PC-3 (cell line): ENCODE results near the gene RIMKLA. TPM values are rescaled to one million over a fixed set of nuclear protein-coding genes. Genes with fewer than 3 reads are reported as not detected.

Source experiments
- ATAC-seq: fragments of 200-7000 bp; cut with Tn5 transposase; 2 replicates; pipeline ENCODE4 v1.9.1; 2020; ENCODE audit warnings: mild to moderate bottlenecking, moderate library complexity
- BruUV-seq: library from RNA; stranded (reverse); fragments of 400-500 nt; replicated peaks from 2 replicates; lab custom pipeline; 2021; lab: Mats Ljungman, UMichigan
- CTCF ChIA-PET: fragments of 300-600 bp; sonication (Branson Sonifier 250); formaldehyde crosslinking; loops from one replicate; lab custom pipeline; 2022; ENCODE audit warnings: antibody characterized with exemption; lab: Charles Lee
- POLR2A ChIA-PET: fragments of 300-600 bp; sonication (Branson Sonifier 250); formaldehyde crosslinking; loops from one replicate; lab custom pipeline; 2022; ENCODE audit warnings: antibody characterized with exemption; ENCODE audit not compliant: unreplicated experiment; lab: Charles Lee
- DNase-seq: peaks from one replicate; pipeline ENCODE4 v3.0.0-alpha.2; 2015
- H2AFZ ChIP-seq: fragments of 300-600 bp; sonication (generic); 2 replicates; pipeline ENCODE4 v1.6.0; 2016; ENCODE audit warnings: antibody characterized with exemption, low read length
- H3F3A ChIP-seq: fragments of 300-600 bp; sonication (generic); one replicate; pipeline ENCODE4 v1.6.0; 2017; ENCODE audit warnings: antibody characterized with exemption, low read length, control low read depth, mild to moderate bottlenecking; ENCODE audit not compliant: unreplicated experiment
- H3K27ac ChIP-seq: fragments of 300-600 bp; sonication (generic); 2 replicates; pipeline ENCODE4 v1.5.1; 2016; ENCODE audit warnings: mild to moderate bottlenecking, low read length
- H3K27me3 ChIP-seq: fragments of 300-600 bp; sonication (generic); 2 replicates; pipeline ENCODE4 v1.6.1; 2016; ENCODE audit warnings: low read length, mixed read lengths
- H3K36me3 ChIP-seq: fragments of 300-600 bp; sonication (generic); 2 replicates; pipeline ENCODE4 v1.6.1; 2016; ENCODE audit warnings: low read depth, mixed run types, low read length, mixed read lengths
- H3K4me1 ChIP-seq: fragments of 300-600 bp; sonication (generic); 2 replicates; pipeline ENCODE4 v1.5.1; 2016; ENCODE audit warnings: low read length; ENCODE audit not compliant: insufficient read depth
- H3K4me2 ChIP-seq: fragments of 300-600 bp; sonication (generic); 2 replicates; pipeline ENCODE4 v1.6.0; 2016; ENCODE audit warnings: low read length
- H3K4me3 ChIP-seq: fragments of 300-600 bp; sonication (generic); 2 replicates; pipeline ENCODE4 v1.5.1; 2016; ENCODE audit warnings: mild to moderate bottlenecking, low read length, mixed read lengths
- H3K79me2 ChIP-seq: fragments of 300-600 bp; sonication (generic); 2 replicates; pipeline ENCODE4 v1.6.1; 2017; ENCODE audit warnings: low read length, mixed read lengths
- H3K9ac ChIP-seq: fragments of 300-600 bp; sonication (generic); 2 replicates; pipeline ENCODE4 v1.6.0; 2016; ENCODE audit warnings: mild to moderate bottlenecking, low read length
- H3K9me2 ChIP-seq: fragments of 300-600 bp; sonication (generic); replicated peaks from 2 replicates; pipeline ENCODE4 v1.6.1; 2016; ENCODE audit warnings: mixed run types, low read length, mixed read lengths
- H3K9me3 ChIP-seq: fragments of 300-600 bp; sonication (generic); 2 replicates; pipeline ENCODE4 v1.6.1; 2016; ENCODE audit warnings: low read length, mixed read lengths
- H4K20me1 ChIP-seq: fragments of 300-600 bp; sonication (generic); 2 replicates; pipeline ENCODE4 v1.6.1; 2016; ENCODE audit warnings: low read length, mixed read lengths
- EZH2 ChIP-seq: fragments of 300-600 bp; sonication (generic); IDR thresholded peaks from one replicate; pipeline ENCODE4 v1.6.1; 2017; ENCODE audit warnings: antibody characterized with exemption, mild to moderate bottlenecking, low read length; ENCODE audit not compliant: unreplicated experiment
- EZH2phosphoT487 ChIP-seq: fragments of 300-600 bp; sonication (generic); IDR thresholded peaks from 2 replicates; pipeline ENCODE4 v1.6.1; 2018; ENCODE audit warnings: mild to moderate bottlenecking, antibody characterized with exemption, low read length, borderline replicate concordance
- intact Hi-C: fragments of 100-400 bp; cut with micrococcal nuclease; formaldehyde crosslinking; loops from 2 replicates; pipeline ENCODE4 v1.9.0; 2023
- total RNA-seq: library from RNA; depleted of rRNA; stranded (reverse); fragments of >200 nt; gene quantifications from 2 replicates; pipeline ENCODE4 v1.2.3, GENCODE V29; 2014
- TF ChIP-seq, protein P1 (sequence below): fragments of 300-600 bp; sonication (generic); conservative IDR thresholded peaks from 2 replicates; pipeline ENCODE4 v1.5.1; 2017; ENCODE audit warnings: antibody characterized with exemption, low read depth, mild to moderate bottlenecking, low read length

The RIMKLA gene
- total RNA-seq, 1 experiment from 2014 or later = 4.5 TPM

DNA sequence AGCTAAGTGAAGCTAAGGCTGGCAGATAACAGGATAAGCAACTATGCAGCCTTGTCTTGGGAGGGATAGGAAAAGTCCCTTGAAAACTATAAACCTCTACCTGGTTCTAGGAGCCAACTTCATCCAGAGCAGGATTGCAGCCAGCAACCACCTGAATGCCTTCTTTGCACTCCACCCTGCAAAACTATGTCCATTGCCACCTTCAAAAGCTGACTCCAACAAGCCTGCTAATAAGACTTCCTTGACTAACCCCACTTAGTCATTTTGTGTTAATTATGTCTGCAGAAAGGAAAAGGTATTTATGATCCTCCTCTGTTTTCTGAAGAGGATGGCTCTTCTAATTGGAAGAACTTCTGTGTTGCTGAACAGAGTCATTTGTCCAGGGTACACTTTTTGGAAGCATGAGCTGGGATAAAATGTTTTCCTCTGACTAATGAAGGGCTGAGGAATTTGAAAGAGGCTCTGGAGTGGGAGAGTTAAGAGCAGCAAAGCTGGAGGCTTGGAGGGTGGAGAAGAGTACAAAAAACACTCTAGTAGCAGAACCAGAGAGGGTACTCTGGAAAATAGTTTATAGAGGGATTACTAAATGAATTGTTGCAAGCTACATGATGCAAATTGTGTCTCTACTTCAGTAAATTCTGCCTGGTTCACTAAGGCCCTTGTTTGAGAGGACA lies 9.6 kb upstream of the RIMKLA start:
- no peaks in the 10 kb centered on the region for H3F3A ChIP-seq
- no peak overlapping the region for H3K9ac ChIP-seq
- no peaks in the 10 kb centered on the region for H3K79me2 ChIP-seq
- H3K9me3 ChIP-seq = no peaks in the 10 kb centered on the region
- ChIA-PET CTCF (no interaction called here), POLR2A (interaction anchor here (0.5 kb wide), 1 partner anchor 14 kb away, joined by 3 read pairs; no protein-coding TSS in a partner anchor)
- no peak overlapping the region for H3K27ac ChIP-seq
- DNase-seq (no peak), ATAC-seq (no peak)
- intact Hi-C loops = no loop called here
- H3K4me2 ChIP-seq = no peak overlapping the region
- H3K36me3 ChIP-seq = no peaks in the 10 kb centered on the region
- no peak overlapping the region for H2AFZ ChIP-seq
- H3K27me3 ChIP-seq = no peaks in the 10 kb centered on the region; the same call in 1 of the 2 replicates
- H3K4me3 ChIP-seq = no peak overlapping the region
- no peaks in the 10 kb centered on the region for H4K20me1 ChIP-seq
- no TSS peak for BruUV-seq
- H3K9me2 ChIP-seq = no peaks in the 10 kb centered on the region
- TF ChIP-seq EZH2phosphoT487 (no peak), EZH2 (no peak)
- TF ChIP-seq, protein P1, sequence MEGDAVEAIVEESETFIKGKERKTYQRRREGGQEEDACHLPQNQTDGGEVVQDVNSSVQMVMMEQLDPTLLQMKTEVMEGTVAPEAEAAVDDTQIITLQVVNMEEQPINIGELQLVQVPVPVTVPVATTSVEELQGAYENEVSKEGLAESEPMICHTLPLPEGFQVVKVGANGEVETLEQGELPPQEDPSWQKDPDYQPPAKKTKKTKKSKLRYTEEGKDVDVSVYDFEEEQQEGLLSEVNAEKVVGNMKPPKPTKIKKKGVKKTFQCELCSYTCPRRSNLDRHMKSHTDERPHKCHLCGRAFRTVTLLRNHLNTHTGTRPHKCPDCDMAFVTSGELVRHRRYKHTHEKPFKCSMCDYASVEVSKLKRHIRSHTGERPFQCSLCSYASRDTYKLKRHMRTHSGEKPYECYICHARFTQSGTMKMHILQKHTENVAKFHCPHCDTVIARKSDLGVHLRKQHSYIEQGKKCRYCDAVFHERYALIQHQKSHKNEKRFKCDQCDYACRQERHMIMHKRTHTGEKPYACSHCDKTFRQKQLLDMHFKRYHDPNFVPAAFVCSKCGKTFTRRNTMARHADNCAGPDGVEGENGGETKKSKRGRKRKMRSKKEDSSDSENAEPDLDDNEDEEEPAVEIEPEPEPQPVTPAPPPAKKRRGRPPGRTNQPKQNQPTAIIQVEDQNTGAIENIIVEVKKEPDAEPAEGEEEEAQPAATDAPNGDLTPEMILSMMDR = no peak
- no peaks in the 10 kb centered on the region for H3K4me1 ChIP-seq

DNA sequence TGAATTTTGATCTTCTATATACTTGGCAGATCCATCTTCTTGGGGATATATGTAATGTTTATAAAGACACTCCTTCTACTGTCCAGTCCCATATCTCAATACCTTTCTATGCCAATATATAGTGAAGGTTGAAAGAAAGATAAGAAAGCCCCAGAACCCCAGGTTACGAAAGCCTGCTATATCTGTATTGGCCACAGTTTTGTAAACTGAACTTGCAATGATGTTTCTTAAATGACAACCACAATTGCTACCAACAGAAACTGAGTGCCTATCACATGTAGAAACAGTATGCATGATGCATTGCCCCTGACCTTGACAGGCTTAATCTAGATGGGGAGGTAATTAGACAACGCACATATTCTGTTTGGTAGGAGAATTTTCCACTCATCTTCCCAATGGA lies 7.8 kb upstream of the RIMKLA start:
- Histone ChIP-seq H3K27ac (no peak overlapping the region), H3K79me2 (no peaks in the 10 kb centered on the region), H3K4me3 (no peak overlapping the region), H2AFZ (no peak overlapping the region), H3K36me3 (no peaks in the 10 kb centered on the region), H3K9ac (no peak overlapping the region), H3K9me3 (no peaks in the 10 kb centered on the region), H3K4me2 (no peak overlapping the region), H3F3A (no peaks in the 10 kb centered on the region), H3K9me2 (no peaks in the 10 kb centered on the region), H3K27me3 (no peaks in the 10 kb centered on the region; the same call in 1 of the 2 replicates), H4K20me1 (no peaks in the 10 kb centered on the region), H3K4me1 (no peaks in the 10 kb centered on the region)
- POLR2A ChIA-PET = no interaction called here
- CTCF ChIA-PET = no interaction called here
- ATAC-seq (no peak), DNase-seq (no peak)
- no TSS peak for BruUV-seq
- TF ChIP-seq, protein P1 = no peak
- intact Hi-C loops = no loop called here
